B cell (primary cell): Measurements from ENCODE around the gene ABHD1. TPM values are rescaled to one million over a fixed set of nuclear protein-coding genes. Genes with fewer than 3 reads are reported as not detected.

Experiments
- ATAC-seq: fragments of 200-7000 bp; cut with Tn5 transposase; one replicate; pipeline ENCODE4 v1.10.0; 2021; ENCODE audit warnings: low read depth, mild to moderate bottlenecking, moderate number of reproducible peaks, moderate library complexity
- CTCF ChIA-PET: fragments of 350-600 bp; sonication (Branson Sonifier 250); formaldehyde crosslinking; loops from one replicate; lab custom pipeline; 2021; ENCODE audit warnings: antibody characterized with exemption, inconsistent platforms; lab: Charles Lee
- POLR2A ChIA-PET: fragments of 350-600 bp; sonication (Branson Sonifier 250); formaldehyde crosslinking; loops from one replicate; lab custom pipeline; 2021; ENCODE audit warnings: antibody characterized with exemption; lab: Charles Lee
- DNase-seq: peaks from one replicate; pipeline ENCODE4 v3.0.0; 2013
- H2AFZ ChIP-seq: 2 replicates; pipeline ENCODE4 v1.6.1; 2012; ENCODE audit warnings: mild to moderate bottlenecking, low read depth, low read length; ENCODE audit not compliant: insufficient read depth, poor library complexity, severe bottlenecking
- H3K27ac ChIP-seq, 2 donors: 1 replicate in 1 of 2; 2 replicates in 1 of 2; pipeline ENCODE4 v1.5.1; 2012 to 2013; ENCODE audit warnings: low read length in 2 of 2, mild to moderate bottlenecking in 2 of 2, moderate library complexity in 1 of 2
- H3K27me3 ChIP-seq, 4 experiments: fragments of 200-600 bp in 1 of 4; sonication (generic) in 1 of 4; replicated peaks in 1 of 4; 1 replicate in 2 of 4; 2 replicates in 2 of 4; pipeline versions ENCODE4 v1.6.1 to v1.7.0; 2013 to 2016; ENCODE audit warnings: low read length in 3 of 4, mild to moderate bottlenecking in 2 of 4, mixed read lengths in 1 of 4, moderate library complexity in 1 of 4; ENCODE audit not compliant: insufficient read depth in 4 of 4, control insufficient read depth in 3 of 4; ENCODE audit errors: control extremely low read depth in 1 of 4
- H3K36me3 ChIP-seq, 2 experiments: replicated peaks in 1 of 2; 1 replicate in 1 of 2; 2 replicates in 1 of 2; pipeline versions ENCODE4 v1.6.1 to v1.7.1; 2013; ENCODE audit warnings: low read length in 1 of 2; ENCODE audit not compliant: insufficient read depth in 2 of 2, control insufficient read depth in 1 of 2; ENCODE audit errors: control extremely low read depth in 1 of 2, extremely low read depth in 1 of 2
- H3K4me1 ChIP-seq, 2 donors: fragments of 200-600 bp in 1 of 2; sonication (generic) in 1 of 2; 1 replicate in 1 of 2; 2 replicates in 1 of 2; pipeline versions ENCODE4 v1.5.1 to v1.6.1; 2013 to 2017; ENCODE audit warnings: low read length in 2 of 2; ENCODE audit not compliant: control insufficient read depth in 2 of 2, insufficient read depth in 2 of 2
- H3K4me2 ChIP-seq: replicated peaks from 2 replicates; pipeline ENCODE3; 2012; ENCODE audit warnings: mild to moderate bottlenecking, low read depth, low read length; ENCODE audit not compliant: poor library complexity, severe bottlenecking
- H3K4me3 ChIP-seq, 5 experiments: fragments of 200-600 bp in 1 of 5; sonication (generic) in 1 of 5; 1 replicate in 3 of 5; 2 replicates in 2 of 5; pipeline versions ENCODE4 v1.5.1 to v1.7.0; 2011 to 2016; ENCODE audit warnings: low read length in 4 of 5, mild to moderate bottlenecking in 4 of 5, low read depth in 2 of 5, control low read depth in 1 of 5, moderate library complexity in 1 of 5; ENCODE audit not compliant: insufficient read depth in 1 of 5; ENCODE audit errors: control extremely low read depth in 1 of 5, extremely low read depth in 1 of 5
- H3K79me2 ChIP-seq: fragments of 200-600 bp; sonication (generic); one replicate; pipeline ENCODE4 v1.6.0; 2016; ENCODE audit warnings: low read length; ENCODE audit not compliant: control insufficient read depth, insufficient read depth
- H3K9ac ChIP-seq: fragments of 200-600 bp; sonication (generic); 2 replicates; pipeline ENCODE4 v1.6.1; 2017; ENCODE audit warnings: mild to moderate bottlenecking, low read length, moderate library complexity
- H3K9me3 ChIP-seq, 3 donors: one replicate each; pipeline versions ENCODE4 v1.6.1 to v1.7.1; 2013; ENCODE audit warnings: low read length in 2 of 3; ENCODE audit not compliant: control insufficient read depth in 2 of 3, insufficient read depth in 1 of 3; ENCODE audit errors: control extremely low read depth in 1 of 3
- H4K20me1 ChIP-seq: 2 replicates; pipeline ENCODE4 v1.6.0; 2012; ENCODE audit warnings: mild to moderate bottlenecking, low read length; ENCODE audit not compliant: insufficient read depth, control insufficient read depth, poor library complexity, severe bottlenecking
- H3K27ac Mint-ChIP-seq: one replicate; pipeline ENCODE4 v1.8.0; 2021; ENCODE audit warnings: mixed read lengths
- H3K27me3 Mint-ChIP-seq: one replicate; pipeline ENCODE4 v1.8.0; 2021; ENCODE audit warnings: mixed read lengths
- H3K4me1 Mint-ChIP-seq: one replicate; pipeline ENCODE4 v1.8.0; 2021; ENCODE audit warnings: mixed read lengths
- H3K4me3 Mint-ChIP-seq: one replicate; pipeline ENCODE4 v1.8.0; 2021; ENCODE audit warnings: mixed read lengths
- H3K9me3 Mint-ChIP-seq: one replicate; pipeline ENCODE4 v1.8.0; 2022; ENCODE audit warnings: mixed read lengths; ENCODE audit not compliant: insufficient read depth
- EZH2 ChIP-seq: IDR thresholded peaks from 2 replicates; pipeline ENCODE4 v1.6.1; 2012; ENCODE audit warnings: borderline replicate concordance, low read depth, mild to moderate bottlenecking, moderate library complexity, low read length; ENCODE audit not compliant: insufficient read depth, poor library complexity, severe bottlenecking
- WGBS: methylation state at CpG from one replicate; pipeline ENCODE4 v1.1.5; 2013; ENCODE audit warnings: missing lambda C conversion rate; ENCODE audit not compliant: insufficient coverage; 5-methylcytosine and 5-hydroxymethylcytosine counted together
- intact Hi-C: fragments of 100-400 bp; cut with micrococcal nuclease; formaldehyde crosslinking; loops from one replicate; pipeline ENCODE4 v1.10.0; 2022
- polyA plus RNA-seq: library from polyadenylated mRNA; depleted of rRNA; stranded (reverse); fragments of >200 nt; gene quantifications from 2 replicates; pipeline ENCODE4 v1.2.3, GENCODE V29; 2012
- total RNA-seq, 2 donors: library from RNA; stranded (reverse); fragments of 120-200 nt in 1 of 2; gene quantifications; 1 replicate in 1 of 2; 2 replicates in 1 of 2; pipeline versions ENCODE4 v1.2.3 to v1.2.4, GENCODE V29; 2013 to 2022
- TF ChIP-seq, protein P1 (sequence below): fragments of 200-600 bp; IDR thresholded peaks from one replicate; pipeline ENCODE4 v1.8.0; 2022; ENCODE audit warnings: antibody characterized with exemption, mild to moderate bottlenecking

ABHD1 gene
- total and polyA plus RNA-seq, 2 donors (not counting 1 experiment from before 2014, with no cell fraction given): 1.5 to 2.7 TPM

DNA sequence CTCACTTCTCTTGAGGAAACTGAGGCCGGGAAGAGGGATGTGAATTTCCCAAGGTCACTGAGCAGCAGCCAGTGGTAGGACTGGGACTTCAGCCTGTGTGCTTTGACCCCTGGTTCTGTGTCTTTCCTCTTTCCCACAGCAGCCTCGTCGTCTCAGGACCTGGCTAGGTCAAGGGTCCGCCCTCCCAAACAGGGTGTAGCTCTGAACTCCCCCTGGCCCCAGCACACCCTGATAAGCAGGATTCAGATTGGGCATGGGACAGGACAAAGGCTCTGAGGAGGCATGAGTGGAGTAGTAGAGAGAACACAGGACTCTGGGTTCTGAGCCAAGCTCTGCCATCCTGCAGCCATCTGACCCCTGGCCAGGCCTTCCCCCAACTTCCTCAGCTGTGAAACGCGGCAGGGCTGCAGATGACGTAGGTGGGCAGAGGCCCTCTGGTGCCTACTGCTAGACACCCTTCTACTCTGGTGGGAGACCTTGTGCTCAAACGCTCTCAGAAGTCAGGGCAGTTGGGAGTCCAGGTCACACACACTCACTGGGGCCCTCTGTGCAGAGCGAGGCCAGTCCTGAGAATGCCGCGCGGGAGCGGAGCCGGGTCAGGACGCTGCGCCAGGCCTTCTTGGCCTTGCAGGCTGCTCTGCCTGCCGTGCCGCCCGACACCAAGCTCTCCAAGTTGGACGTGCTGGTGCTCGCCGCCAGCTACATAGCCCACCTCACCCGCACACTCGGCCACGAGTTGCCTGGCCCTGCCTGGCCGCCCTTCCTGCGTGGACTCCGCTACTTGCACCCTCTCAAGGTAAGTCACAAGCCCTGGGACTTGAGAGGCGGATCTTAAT is 26.2 kb downstream of the ABHD1 start:
- H3K4me1 Mint-ChIP-seq: no peaks in the 10 kb centered on the region
- Histone ChIP-seq H3K36me3 (no peaks in the 10 kb centered on the region), H3K9me3 (no peaks in the 10 kb centered on the region), H2AFZ (no peak overlapping the region), H3K9ac (no peak overlapping the region), H3K4me1 (no peaks in the 10 kb centered on the region), H3K27ac (no peak overlapping the region), H3K4me3 (no peak overlapping the region), H3K4me2 (no peak overlapping the region), H4K20me1 (no peaks in the 10 kb centered on the region), H3K79me2 (no peaks in the 10 kb centered on the region), H3K27me3 (peaks cover 0 to 7% (median 0%) of the 10 kb centered on the region in 4 experiments)
- H3K27ac Mint-ChIP-seq: no peak overlapping the region
- ChIA-PET POLR2A (interaction anchor here (1.0 kb wide), 1 partner anchor 14 kb away, joined by 3 read pairs; no protein-coding TSS in a partner anchor), CTCF (interaction anchor here (2.3 kb wide), 1 partner anchor 21 kb away, joined by 10 read pairs; no protein-coding TSS in a partner anchor)
- peaks cover 17% of the 10 kb centered on the region for H3K27me3 Mint-ChIP-seq
- ATAC-seq (no peak), DNase-seq (no peak)
- H3K9me3 Mint-ChIP-seq: no peaks in the 10 kb centered on the region
- TF ChIP-seq, protein P1, sequence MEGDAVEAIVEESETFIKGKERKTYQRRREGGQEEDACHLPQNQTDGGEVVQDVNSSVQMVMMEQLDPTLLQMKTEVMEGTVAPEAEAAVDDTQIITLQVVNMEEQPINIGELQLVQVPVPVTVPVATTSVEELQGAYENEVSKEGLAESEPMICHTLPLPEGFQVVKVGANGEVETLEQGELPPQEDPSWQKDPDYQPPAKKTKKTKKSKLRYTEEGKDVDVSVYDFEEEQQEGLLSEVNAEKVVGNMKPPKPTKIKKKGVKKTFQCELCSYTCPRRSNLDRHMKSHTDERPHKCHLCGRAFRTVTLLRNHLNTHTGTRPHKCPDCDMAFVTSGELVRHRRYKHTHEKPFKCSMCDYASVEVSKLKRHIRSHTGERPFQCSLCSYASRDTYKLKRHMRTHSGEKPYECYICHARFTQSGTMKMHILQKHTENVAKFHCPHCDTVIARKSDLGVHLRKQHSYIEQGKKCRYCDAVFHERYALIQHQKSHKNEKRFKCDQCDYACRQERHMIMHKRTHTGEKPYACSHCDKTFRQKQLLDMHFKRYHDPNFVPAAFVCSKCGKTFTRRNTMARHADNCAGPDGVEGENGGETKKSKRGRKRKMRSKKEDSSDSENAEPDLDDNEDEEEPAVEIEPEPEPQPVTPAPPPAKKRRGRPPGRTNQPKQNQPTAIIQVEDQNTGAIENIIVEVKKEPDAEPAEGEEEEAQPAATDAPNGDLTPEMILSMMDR: no peak
- no peak for TF ChIP-seq EZH2
- H3K4me3 Mint-ChIP-seq: no peak overlapping the region
- intact Hi-C loops: no loop called here
- 94% methylated on average over 29 of the region's 29 CpGs for WGBS
